ENCODE results near the gene DDX4. TPM values are rescaled to one million over a fixed set of nuclear protein-coding genes. Genes with fewer than 3 reads are reported as not detected.
"Not testable (repeated sequence)": the region's sequence is repeated elsewhere in the genome, so short reads cannot be mapped to it uniquely, and the experiment has no call there.

DDX4 gene
- total RNA-seq, 1 experiment from 2014 or later: not detected

DNA sequence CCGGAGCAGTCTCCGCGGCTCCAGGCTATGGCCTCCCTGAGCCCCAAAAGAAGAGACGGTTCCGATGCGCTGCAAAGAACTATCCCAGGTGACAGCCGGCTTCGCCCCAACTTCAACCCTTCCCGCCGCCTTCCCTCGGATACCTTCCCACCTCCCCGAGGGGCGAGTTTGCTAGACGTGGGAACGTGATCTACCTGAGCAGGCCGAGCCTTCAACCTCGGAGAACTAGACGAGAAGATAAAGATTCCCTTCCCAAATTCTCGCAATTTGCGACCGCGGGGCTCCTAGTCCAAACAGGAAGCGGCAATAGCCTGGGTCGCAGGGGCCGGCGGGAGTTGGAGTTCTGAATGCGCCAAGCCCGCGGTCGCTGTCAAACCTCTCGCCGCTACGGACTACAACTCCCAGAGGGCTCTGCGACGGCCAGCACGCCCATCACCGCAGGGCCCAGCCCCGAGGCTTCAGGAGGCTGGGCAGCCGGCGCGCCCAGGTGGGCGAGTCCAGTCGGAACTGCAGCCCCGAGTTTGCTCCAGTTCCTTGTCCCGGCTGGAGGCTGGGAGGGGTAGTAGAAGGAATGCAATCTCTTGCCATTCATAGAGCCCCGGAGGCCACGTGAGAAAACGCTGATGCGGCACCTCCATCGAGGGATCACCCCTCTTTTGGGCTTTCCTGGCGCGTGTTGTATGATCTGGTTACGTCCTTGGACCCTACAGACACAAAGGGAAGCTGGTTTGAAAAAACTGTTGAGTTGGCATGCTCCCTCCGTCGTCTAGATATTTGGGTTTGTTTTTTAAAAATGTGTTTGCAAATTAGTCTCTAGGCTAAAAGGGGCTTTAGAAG lies 25.6 kb upstream of the DDX4 start, which contains the start of gene SLC38A9:
Gene SLC38A9, minus strand, starts transcription at position 302 of the 837 bp plus-strand sequence. CDS start 14,366 bp downstream, outside the sequence.
- peak; percentile 94 to 96 for DNase-seq
- H3K27ac ChIP-seq: peak within 1 kb of the TSS; percentile 27; the same call in 1 of the 2 replicates

GRCh38 chr5:55713871-55714270 lies 24.0 kb upstream of the DDX4 start:
- Histone ChIP-seq H3K27ac (no peak overlapping the region), H3K27me3 (no peaks in the 10 kb centered on the region), H3K9me3 (replicated peaks) (no peaks in the 10 kb centered on the region), H3K4me3 (no peak overlapping the region), H3K36me3 (no peaks in the 10 kb centered on the region), H3K4me1 (no peaks in the 10 kb centered on the region)
- DNase-seq: no peak

More for the DNA sequence above, 25.6 kb upstream of the DDX4 start, which contains the start of gene SLC38A9:
- Histone ChIP-seq H3K36me3 (no peaks in the 10 kb centered on the region), H3K4me1 (no peaks in the 10 kb centered on the region), H3K4me3 (peak within 1 kb of the TSS; percentile 85), H3K9me3 (replicated peaks) (no peaks in the 10 kb centered on the region), H3K27me3 (no peaks in the 10 kb centered on the region)

GRCh38 chr5:55714339-55714738 lies 23.5 kb upstream of the DDX4 start:
- H3K4me1 ChIP-seq: no peaks in the 10 kb centered on the region
- H3K36me3 ChIP-seq: no peaks in the 10 kb centered on the region
- DNase-seq: no peak
- H3K4me3 ChIP-seq: no peak overlapping the region
- H3K9me3 ChIP-seq (replicated peaks): no peaks in the 10 kb centered on the region
- no peaks in the 10 kb centered on the region for H3K27me3 ChIP-seq
- no peak overlapping the region for H3K27ac ChIP-seq

- Histone ChIP-seq H3K4me1 (no peaks in the 10 kb centered on the region), H3K27me3 (no peaks in the 10 kb centered on the region), H3K4me3 (no peak overlapping the region), H3K9me3 (replicated peaks) (no peaks in the 10 kb centered on the region), H3K36me3 (no peaks in the 10 kb centered on the region), H3K27ac (no peak overlapping the region)
- no peak for DNase-seq
These were observed 23.1 kb upstream of the DDX4 start for GRCh38 chr5:55714749-55715148.

DNA sequence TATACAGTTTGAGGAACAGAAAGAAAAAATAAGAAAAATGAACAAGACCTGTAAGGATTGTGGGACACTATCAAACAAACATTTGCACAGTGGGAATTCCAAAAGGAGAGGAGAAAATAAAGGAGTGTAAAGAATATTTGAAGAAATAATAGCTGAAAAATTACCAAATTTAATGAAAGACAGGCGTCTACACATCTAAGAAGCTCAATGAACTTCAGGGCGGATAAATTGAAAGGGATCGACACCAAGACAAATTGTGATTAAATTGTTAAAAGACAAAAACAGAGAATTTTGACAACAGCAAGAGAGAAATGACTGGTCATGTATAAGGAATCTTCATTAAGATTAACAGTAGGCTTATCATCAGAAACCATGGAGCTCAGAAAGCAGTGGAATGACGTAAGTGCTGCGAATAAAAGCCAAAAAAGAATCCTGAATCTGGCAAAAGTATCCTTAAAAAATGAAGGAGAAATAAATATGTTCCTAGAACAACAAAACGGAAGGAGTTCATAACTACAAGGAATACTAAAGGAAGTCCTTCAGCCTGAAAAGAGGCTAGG lies 22.3 kb upstream of the DDX4 start:
- Histone ChIP-seq H3K4me1 (no peaks in the 10 kb centered on the region), H3K27me3 (no peaks in the 10 kb centered on the region), H3K27ac (no peak overlapping the region), H3K9me3 (replicated peaks) (no peaks in the 10 kb centered on the region), H3K36me3 (no peaks in the 10 kb centered on the region), H3K4me3 (no peak overlapping the region)
- DNase-seq: no peak

DNA sequence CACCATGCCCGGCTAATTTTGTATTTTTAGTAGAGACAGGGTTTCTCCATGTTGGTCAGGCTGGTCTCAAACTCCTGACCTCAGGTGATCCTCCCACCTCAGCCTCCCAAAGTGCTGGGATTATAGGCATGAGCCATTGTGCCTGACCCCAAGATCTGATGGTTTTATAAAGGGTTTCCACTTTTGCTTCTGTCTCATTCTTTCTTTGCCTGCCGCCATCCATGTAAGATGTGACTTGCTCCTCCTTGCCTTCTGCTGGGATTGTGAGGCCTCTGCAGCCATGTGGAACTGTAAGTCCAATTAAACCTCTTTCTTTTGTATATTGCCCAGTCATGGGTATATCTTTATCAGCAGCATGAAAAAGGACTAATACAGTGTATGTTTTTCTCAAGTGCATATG lies 18.8 kb upstream of the DDX4 start:
- not testable (repeated sequence) for H3K27ac ChIP-seq; H3K4me3 ChIP-seq; H3K4me1 ChIP-seq; H3K36me3 ChIP-seq; DNase-seq; H3K9me3 ChIP-seq (replicated peaks); H3K27me3 ChIP-seq

GRCh38 chr5:55720188-55720703 lies 17.6 kb upstream of the DDX4 start:
- no peak overlapping the region for H3K4me3 ChIP-seq
- H3K4me1 ChIP-seq: no peaks in the 10 kb centered on the region
- no peak overlapping the region for H3K27ac ChIP-seq
- no peaks in the 10 kb centered on the region for H3K36me3 ChIP-seq
- H3K27me3 ChIP-seq: no peaks in the 10 kb centered on the region
- H3K9me3 ChIP-seq (replicated peaks): no peaks in the 10 kb centered on the region
- no peak for DNase-seq

DNA sequence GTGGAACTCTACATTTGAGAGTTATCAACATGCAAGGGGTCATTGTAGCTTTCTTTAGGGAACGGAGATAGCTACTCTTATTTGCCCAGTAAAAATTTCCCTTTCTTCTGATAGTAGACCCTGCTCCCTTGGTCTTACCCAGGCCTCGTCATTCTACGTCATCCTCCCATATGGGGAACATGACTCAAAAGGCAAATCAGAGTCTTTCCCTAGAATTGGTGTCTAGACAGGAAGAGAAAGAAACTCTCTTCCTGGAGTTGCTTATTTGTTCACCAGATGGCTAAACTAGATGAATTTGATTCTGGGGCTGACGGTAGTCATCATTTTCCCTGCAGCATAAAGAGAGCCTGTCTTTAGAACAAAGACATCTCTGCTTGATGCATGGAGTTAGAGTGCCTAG lies 13.6 kb upstream of the DDX4 start:
- no peak for DNase-seq
- H3K9me3 ChIP-seq (replicated peaks): no peaks in the 10 kb centered on the region
- H3K27ac ChIP-seq: no peak overlapping the region
- H3K4me1 ChIP-seq: no peaks in the 10 kb centered on the region
- no peaks in the 10 kb centered on the region; the same call in 1 of the 2 replicates for H3K27me3 ChIP-seq
- H3K4me3 ChIP-seq: no peak overlapping the region
- no peaks in the 10 kb centered on the region for H3K36me3 ChIP-seq

- Histone ChIP-seq H3K27me3 (no peaks in the 10 kb centered on the region), H3K9me3 (replicated peaks) (no peaks in the 10 kb centered on the region), H3K27ac (no peak overlapping the region), H3K4me3 (no peak overlapping the region), H3K4me1 (peaks cover 8% of the 10 kb centered on the region), H3K36me3 (no peaks in the 10 kb centered on the region)
- DNase-seq: no peak
These were observed 6.0 kb upstream of the DDX4 start for GRCh38 chr5:55731848-55732247.

GRCh38 chr5:55732585-55732984 lies 5.3 kb upstream of the DDX4 start:
- Histone ChIP-seq H3K9me3 (replicated peaks) (no peaks in the 10 kb centered on the region), H3K27me3 (no peaks in the 10 kb centered on the region), H3K4me3 (no peak overlapping the region), H3K36me3 (no peaks in the 10 kb centered on the region), H3K27ac (no peak overlapping the region), H3K4me1 (peaks cover 8% of the 10 kb centered on the region)
- peak in 1 of 2 experiments; percentile 27 for DNase-seq

GRCh38 chr5:55734658-55735057 lies 3.2 kb upstream of the DDX4 start:
- Histone ChIP-seq H3K4me3 (no peak overlapping the region), H3K36me3 (no peaks in the 10 kb centered on the region), H3K9me3 (replicated peaks) (no peaks in the 10 kb centered on the region), H3K4me1 (peaks cover 8% of the 10 kb centered on the region), H3K27ac (no peak overlapping the region), H3K27me3 (no peaks in the 10 kb centered on the region)
- no peak for DNase-seq

DNA sequence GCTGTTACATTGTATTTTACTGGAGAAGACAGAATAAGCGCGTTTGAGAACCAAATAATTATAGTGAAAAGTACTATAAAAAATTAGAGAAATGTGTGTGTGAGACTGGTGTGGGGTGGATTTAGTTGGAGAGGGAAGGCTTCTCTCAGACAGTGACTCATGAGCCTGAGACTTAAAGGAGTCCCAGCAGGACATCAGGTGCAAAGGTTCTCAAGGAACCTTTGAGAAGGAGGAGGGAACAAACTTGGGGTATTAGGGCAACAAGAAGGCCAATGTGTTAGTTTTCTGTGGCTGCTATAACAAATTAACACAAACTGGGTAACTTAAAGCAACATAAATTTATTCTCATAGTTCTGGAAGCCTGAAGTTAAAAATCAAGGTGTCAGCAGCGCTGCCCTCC lies 4.9 kb downstream of the DDX4 start:
- H3K4me1 ChIP-seq: no peaks in the 10 kb centered on the region
- H3K36me3 ChIP-seq: no peaks in the 10 kb centered on the region
- no peak overlapping the region for H3K4me3 ChIP-seq
- DNase-seq: no peak
- peaks cover 3% of the 10 kb centered on the region; the same call in 1 of the 2 replicates for H3K27me3 ChIP-seq
- no peak overlapping the region for H3K27ac ChIP-seq
- H3K9me3 ChIP-seq (replicated peaks): no peaks in the 10 kb centered on the region

GRCh38 chr5:55747778-55748318 lies 10.0 kb downstream of the DDX4 start:
- no peaks in the 10 kb centered on the region for H3K36me3 ChIP-seq
- no peak overlapping the region for H3K27ac ChIP-seq
- H3K4me1 ChIP-seq: no peaks in the 10 kb centered on the region
- no peak overlapping the region for H3K4me3 ChIP-seq
- no peak for DNase-seq
- H3K27me3 ChIP-seq: peaks cover 3% of the 10 kb centered on the region; the same call in 1 of the 2 replicates
- no peaks in the 10 kb centered on the region for H3K9me3 ChIP-seq (replicated peaks)

GRCh38 chr5:55749387-55749786 lies 11.5 kb downstream of the DDX4 start:
- Histone ChIP-seq H3K27ac (no peak overlapping the region), H3K36me3 (no peaks in the 10 kb centered on the region), H3K4me3 (no peak overlapping the region), H3K27me3 (no peaks in the 10 kb centered on the region; the same call in 1 of the 2 replicates), H3K4me1 (no peaks in the 10 kb centered on the region), H3K9me3 (replicated peaks) (no peaks in the 10 kb centered on the region)
- DNase-seq: no peak

DNA sequence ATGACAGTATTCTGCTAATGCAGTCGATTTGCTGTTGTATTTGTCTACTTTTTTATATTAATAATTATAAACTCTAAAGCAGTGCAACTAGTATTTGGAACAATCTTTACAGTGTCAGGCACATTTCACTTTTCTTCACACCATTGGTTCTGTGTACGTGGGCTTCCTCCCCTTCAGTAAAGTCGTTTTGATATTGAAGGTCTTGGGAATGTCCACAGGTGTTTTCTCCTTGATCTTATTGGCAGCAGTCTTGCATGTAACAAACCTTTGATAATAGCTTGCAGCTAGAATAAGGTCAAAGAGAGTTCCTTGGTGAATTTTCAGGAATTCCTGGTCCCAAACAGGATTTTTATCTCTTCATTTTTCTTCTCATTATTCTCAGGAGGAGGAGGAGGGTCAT lies 12.2 kb downstream of the DDX4 start:
- DNase-seq: no peak
- H3K4me3 ChIP-seq: no peak overlapping the region
- H3K27me3 ChIP-seq: no peaks in the 10 kb centered on the region
- no peaks in the 10 kb centered on the region for H3K36me3 ChIP-seq
- no peaks in the 10 kb centered on the region for H3K4me1 ChIP-seq
- no peaks in the 10 kb centered on the region for H3K9me3 ChIP-seq (replicated peaks)
- no peak overlapping the region for H3K27ac ChIP-seq

All from SJCRH30 (cell line).